ENCODE measurements around the gene PRDX1.

DNA sequence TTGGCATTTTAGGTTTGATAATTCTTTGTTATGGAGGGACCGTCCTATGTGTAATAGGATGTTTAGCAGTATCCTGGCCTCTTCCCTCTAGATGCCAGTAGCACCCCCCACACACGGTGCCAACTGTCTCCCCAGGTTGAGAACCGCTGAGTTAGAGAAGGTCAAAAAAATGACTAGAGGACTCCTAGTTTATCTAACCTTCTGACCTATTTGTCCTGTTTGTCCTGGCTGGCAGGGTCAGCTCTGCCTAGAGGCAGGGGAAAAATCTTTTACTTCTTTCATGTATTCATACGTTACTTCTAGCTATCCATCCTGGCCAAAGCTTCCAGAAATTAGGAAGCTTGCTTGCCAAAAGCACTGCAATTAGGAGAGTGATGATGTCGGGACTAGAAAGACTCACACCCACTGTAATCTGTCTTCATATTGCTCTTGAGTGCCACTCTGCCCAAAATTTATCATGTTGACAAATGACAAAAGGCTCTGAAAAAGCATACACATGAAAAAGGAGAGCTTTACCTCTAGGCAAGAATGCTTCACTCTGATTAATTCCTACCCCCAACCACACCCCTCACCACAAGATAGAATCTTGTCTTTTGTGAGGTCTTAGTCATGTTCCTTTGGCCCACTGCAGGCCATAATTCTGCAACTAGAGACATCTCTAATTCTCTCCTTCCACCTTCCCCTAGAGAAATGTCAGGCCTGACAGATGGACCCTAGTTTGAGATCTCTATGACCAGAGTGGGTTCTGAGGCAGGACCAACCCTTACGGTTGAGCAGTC lies 14.5 kb upstream of the PRDX1 start:
- TF ChIP-seq EZH2phosphoT487 (IDR thresholded peaks at IDR 0.05; ENCODE audit: insufficient read depth, low read depth): no peak
- no peak for TF ChIP-seq EZH2 (IDR thresholded peaks at IDR 0.05; ENCODE audit: insufficient read depth, poor library complexity, severe bottlenecking)

Measured in GM23248 (cell line).